HCT116 (cell line): ENCODE data around the gene IL20RA.

Experiments
- CBX3 ChIP-seq: IDR thresholded peaks from 2 replicates; pipeline ENCODE4 v1.6.1; 2012; ENCODE audit warnings: low read depth
- CTCF ChIP-seq, 3 experiments: fragments of 200-600 bp in 1 of 3; sonication (generic) in 1 of 3; IDR thresholded peaks in 2 of 3; conservative IDR thresholded peaks in 1 of 3; 2 replicates each; pipeline ENCODE4 v1.5.1; 2012 to 2017; ENCODE audit warnings: low read depth in 2 of 3, low read length in 2 of 3, antibody characterized with exemption in 1 of 3, borderline replicate concordance in 1 of 3, control low read depth in 1 of 3, mild to moderate bottlenecking in 1 of 3, mixed read lengths in 1 of 3, mixed run types in 1 of 3, moderate library complexity in 1 of 3; ENCODE audit not compliant: insufficient read depth in 1 of 3
- EZH2phosphoT487 ChIP-seq: fragments of 200-600 bp; IDR thresholded peaks from 2 replicates; pipeline ENCODE4 v1.6.1; 2018; ENCODE audit warnings: antibody characterized with exemption, borderline replicate concordance
- JUND ChIP-seq: IDR thresholded peaks from 2 replicates; pipeline ENCODE4 v1.6.1; 2012
- MAX ChIP-seq: IDR thresholded peaks from 2 replicates; pipeline ENCODE4 v1.6.1; 2012
- POLR2A ChIP-seq: IDR thresholded peaks from 2 replicates; pipeline ENCODE4 v1.7.0; 2011; ENCODE audit warnings: borderline replicate concordance; ENCODE audit not compliant: insufficient read depth, insufficient read length; ENCODE audit errors: extremely low read depth
- SP1 ChIP-seq: IDR thresholded peaks from 2 replicates; pipeline ENCODE4 v1.6.1; 2012; ENCODE audit warnings: low read depth
- SRF ChIP-seq: IDR thresholded peaks from 2 replicates; pipeline ENCODE4 v1.6.1; 2012; ENCODE audit warnings: low read depth
- TF ChIP-seq, protein P1 (sequence below): IDR thresholded peaks from 2 replicates; pipeline ENCODE4 v1.6.1; 2011; ENCODE audit warnings: mild to moderate bottlenecking, low read length, moderate library complexity; ENCODE audit not compliant: insufficient replicate concordance; ENCODE audit errors: extremely low read depth
- TF ChIP-seq, protein P2 (sequence below): IDR thresholded peaks from 2 replicates; pipeline ENCODE4 v1.6.1; 2012; ENCODE audit warnings: low read depth

DNA sequence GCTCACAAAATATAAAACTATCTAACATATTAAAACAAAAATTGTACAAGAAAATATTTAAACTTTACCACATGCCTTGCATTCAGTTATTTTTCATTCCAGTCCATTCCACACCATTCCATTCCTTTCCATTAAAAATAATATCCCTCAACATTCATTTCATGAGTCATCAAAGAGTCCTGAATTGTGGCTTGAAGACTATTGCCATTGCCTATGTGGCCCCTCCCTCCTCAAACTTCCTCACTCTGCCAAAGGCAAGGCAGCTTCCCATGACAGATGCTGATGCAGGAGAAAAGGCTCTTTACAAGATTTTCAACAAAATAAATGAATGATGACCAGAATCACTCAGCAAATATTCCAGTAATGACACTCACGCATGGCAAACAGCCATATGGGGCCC, 31.7 kb downstream of the IL20RA start:
- TF ChIP-seq SP1, result no peak
- no peak for TF ChIP-seq CTCF (IDR thresholded peaks at IDR 0.05 in 2 of 3, conservative IDR thresholded peaks at IDR 0.05 in 1 of 3; ENCODE audit: borderline replicate concordance in 1 of 3, insufficient read depth in 1 of 3, low read depth in 2 of 3, low read length in 2 of 3)
- TF ChIP-seq MAX, result no peak
- no peak for TF ChIP-seq POLR2A
- TF ChIP-seq SRF, result no peak
- no peak for TF ChIP-seq CBX3
- TF ChIP-seq JUND, result no peak
- TF ChIP-seq, protein P1, sequence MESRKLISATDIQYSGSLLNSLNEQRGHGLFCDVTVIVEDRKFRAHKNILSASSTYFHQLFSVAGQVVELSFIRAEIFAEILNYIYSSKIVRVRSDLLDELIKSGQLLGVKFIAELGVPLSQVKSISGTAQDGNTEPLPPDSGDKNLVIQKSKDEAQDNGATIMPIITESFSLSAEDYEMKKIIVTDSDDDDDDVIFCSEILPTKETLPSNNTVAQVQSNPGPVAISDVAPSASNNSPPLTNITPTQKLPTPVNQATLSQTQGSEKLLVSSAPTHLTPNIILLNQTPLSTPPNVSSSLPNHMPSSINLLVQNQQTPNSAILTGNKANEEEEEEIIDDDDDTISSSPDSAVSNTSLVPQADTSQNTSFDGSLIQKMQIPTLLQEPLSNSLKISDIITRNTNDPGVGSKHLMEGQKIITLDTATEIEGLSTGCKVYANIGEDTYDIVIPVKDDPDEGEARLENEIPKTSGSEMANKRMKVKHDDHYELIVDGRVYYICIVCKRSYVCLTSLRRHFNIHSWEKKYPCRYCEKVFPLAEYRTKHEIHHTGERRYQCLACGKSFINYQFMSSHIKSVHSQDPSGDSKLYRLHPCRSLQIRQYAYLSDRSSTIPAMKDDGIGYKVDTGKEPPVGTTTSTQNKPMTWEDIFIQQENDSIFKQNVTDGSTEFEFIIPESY, result no peak
- no peak for TF ChIP-seq EZH2phosphoT487
- TF ChIP-seq, protein P2, sequence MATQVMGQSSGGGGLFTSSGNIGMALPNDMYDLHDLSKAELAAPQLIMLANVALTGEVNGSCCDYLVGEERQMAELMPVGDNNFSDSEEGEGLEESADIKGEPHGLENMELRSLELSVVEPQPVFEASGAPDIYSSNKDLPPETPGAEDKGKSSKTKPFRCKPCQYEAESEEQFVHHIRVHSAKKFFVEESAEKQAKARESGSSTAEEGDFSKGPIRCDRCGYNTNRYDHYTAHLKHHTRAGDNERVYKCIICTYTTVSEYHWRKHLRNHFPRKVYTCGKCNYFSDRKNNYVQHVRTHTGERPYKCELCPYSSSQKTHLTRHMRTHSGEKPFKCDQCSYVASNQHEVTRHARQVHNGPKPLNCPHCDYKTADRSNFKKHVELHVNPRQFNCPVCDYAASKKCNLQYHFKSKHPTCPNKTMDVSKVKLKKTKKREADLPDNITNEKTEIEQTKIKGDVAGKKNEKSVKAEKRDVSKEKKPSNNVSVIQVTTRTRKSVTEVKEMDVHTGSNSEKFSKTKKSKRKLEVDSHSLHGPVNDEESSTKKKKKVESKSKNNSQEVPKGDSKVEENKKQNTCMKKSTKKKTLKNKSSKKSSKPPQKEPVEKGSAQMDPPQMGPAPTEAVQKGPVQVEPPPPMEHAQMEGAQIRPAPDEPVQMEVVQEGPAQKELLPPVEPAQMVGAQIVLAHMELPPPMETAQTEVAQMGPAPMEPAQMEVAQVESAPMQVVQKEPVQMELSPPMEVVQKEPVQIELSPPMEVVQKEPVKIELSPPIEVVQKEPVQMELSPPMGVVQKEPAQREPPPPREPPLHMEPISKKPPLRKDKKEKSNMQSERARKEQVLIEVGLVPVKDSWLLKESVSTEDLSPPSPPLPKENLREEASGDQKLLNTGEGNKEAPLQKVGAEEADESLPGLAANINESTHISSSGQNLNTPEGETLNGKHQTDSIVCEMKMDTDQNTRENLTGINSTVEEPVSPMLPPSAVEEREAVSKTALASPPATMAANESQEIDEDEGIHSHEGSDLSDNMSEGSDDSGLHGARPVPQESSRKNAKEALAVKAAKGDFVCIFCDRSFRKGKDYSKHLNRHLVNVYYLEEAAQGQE, result no peak
